Neural progenitor cell (in vitro differentiated cells): ENCODE data around the gene FBXL13. TPM values are rescaled to one million over a fixed set of nuclear protein-coding genes. Genes with fewer than 3 reads are reported as not detected.

Experiments used
- DNase-seq: peaks from one replicate; pipeline ENCODE4 v3.0.0-alpha.2; 2016; ENCODE audit warnings: low spot score
- H2AFZ ChIP-seq: fragments of 200-600 bp; sonication (generic); replicated peaks from 2 replicates; pipeline ENCODE4 v1.6.1; 2016; ENCODE audit warnings: antibody characterized with exemption
- H3F3A ChIP-seq: fragments of 200-600 bp; sonication (generic); 2 replicates; pipeline ENCODE4 v1.6.1; 2016; ENCODE audit warnings: antibody characterized with exemption, low read depth
- H3K27ac ChIP-seq: fragments of 200-600 bp; sonication (generic); 2 replicates; pipeline ENCODE4 v1.5.1; 2016; ENCODE audit warnings: mild to moderate bottlenecking
- H3K27me3 ChIP-seq: fragments of 200-600 bp; sonication (generic); 2 replicates; pipeline ENCODE4 v1.6.1; 2016; ENCODE audit warnings: mild to moderate bottlenecking, moderate library complexity
- H3K36me3 ChIP-seq: fragments of 200-600 bp; sonication (generic); 2 replicates; pipeline ENCODE4 v1.5.1; 2016
- H3K4me1 ChIP-seq: fragments of 200-600 bp; sonication (generic); 2 replicates; pipeline ENCODE4 v1.6.1; 2016; ENCODE audit warnings: mixed run types
- H3K4me2 ChIP-seq: fragments of 200-600 bp; sonication (generic); 2 replicates; pipeline ENCODE4 v1.6.1; 2016
- H3K4me3 ChIP-seq: fragments of 200-600 bp; sonication (generic); 2 replicates; pipeline ENCODE4 v1.5.1; 2016
- H3K79me2 ChIP-seq: fragments of 200-600 bp; sonication (generic); 2 replicates; pipeline ENCODE4 v1.6.1; 2016; ENCODE audit warnings: low read depth
- H3K9ac ChIP-seq: fragments of 200-600 bp; sonication (generic); 2 replicates; pipeline ENCODE4 v1.6.1; 2016
- H3K9me3 ChIP-seq: fragments of 200-600 bp; sonication (generic); 2 replicates; pipeline ENCODE4 v1.5.1; 2016; ENCODE audit warnings: low read depth
- H4K20me1 ChIP-seq: fragments of 200-600 bp; sonication (generic); 2 replicates; pipeline ENCODE4 v1.6.1; 2016; ENCODE audit warnings: low read depth
- H3K27ac Mint-ChIP-seq: 3 replicates; pipeline ENCODE4 v1.8.0; 2021; ENCODE audit warnings: mixed read lengths
- H3K27me3 Mint-ChIP-seq: 2 replicates; pipeline ENCODE4 v1.8.0; 2022; ENCODE audit warnings: low read depth, mild to moderate bottlenecking, inconsistent platforms, moderate library complexity, mixed read lengths; ENCODE audit not compliant: insufficient read depth
- H3K36me3 Mint-ChIP-seq: 3 replicates; pipeline ENCODE4 v1.8.0; 2021; ENCODE audit warnings: mixed read lengths
- H3K4me1 Mint-ChIP-seq: 3 replicates; pipeline ENCODE4 v1.8.0; 2021; ENCODE audit warnings: mixed read lengths
- H3K4me3 Mint-ChIP-seq: 3 replicates; pipeline ENCODE4 v1.8.0; 2021; ENCODE audit warnings: mild to moderate bottlenecking, moderate library complexity, mixed read lengths
- H3K9me3 Mint-ChIP-seq: 3 replicates; pipeline ENCODE4 v1.8.0; 2020; ENCODE audit warnings: mixed read lengths
- CTCF ChIP-seq: fragments of 200-600 bp; sonication (generic); IDR thresholded peaks from 2 replicates; pipeline ENCODE4 v1.5.1; 2017; ENCODE audit warnings: antibody characterized with exemption, mild to moderate bottlenecking
- EZH2 ChIP-seq: fragments of 200-600 bp; sonication (generic); IDR thresholded peaks from 2 replicates; pipeline ENCODE4 v1.6.1; 2017; ENCODE audit warnings: antibody characterized with exemption, mild to moderate bottlenecking, moderate library complexity
- EZH2phosphoT487 ChIP-seq: fragments of 200-600 bp; sonication (generic); IDR thresholded peaks from 2 replicates; pipeline ENCODE4 v1.6.1; 2017; ENCODE audit warnings: antibody characterized with exemption
- total RNA-seq: library from RNA; depleted of rRNA; stranded (reverse); fragments of >200 nt; gene quantifications from 2 replicates; pipeline ENCODE4 v1.2.3, GENCODE V29; 2015; ENCODE audit warnings: low replicate concordance

The FBXL13 gene
- total RNA-seq, 1 donor from 2014 or later = 8.2 TPM

DNA sequence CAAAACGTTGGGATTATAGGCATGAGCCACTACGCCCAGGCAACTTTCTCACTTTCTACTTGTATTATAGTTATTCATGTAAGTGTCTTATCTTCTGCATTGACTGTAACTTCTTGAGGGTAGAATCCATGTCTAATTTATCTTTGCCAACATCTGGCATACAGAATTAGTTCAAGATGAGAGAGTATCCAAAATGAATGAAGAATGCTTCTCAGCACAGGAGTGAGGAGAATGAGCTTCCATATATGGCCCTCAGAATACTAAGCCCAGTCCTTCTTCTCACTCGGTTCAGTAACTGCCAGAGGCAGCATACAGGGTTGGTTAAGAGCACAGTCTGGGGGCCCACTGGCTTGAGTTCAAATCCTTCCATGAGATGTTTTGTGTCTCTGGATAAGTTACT, 236.8 kb downstream of the FBXL13 start:
- Histone ChIP-seq H3K27ac (no peak overlapping the region), H3K79me2 (no peaks in the 10 kb centered on the region), H3K9ac (no peak overlapping the region), H3K9me3 (no peaks in the 10 kb centered on the region), H2AFZ (no peak overlapping the region), H3K36me3 (no peaks in the 10 kb centered on the region), H3K27me3 (no peaks in the 10 kb centered on the region), H3K4me3 (no peak overlapping the region), H3K4me1 (no peaks in the 10 kb centered on the region), H3K4me2 (no peak overlapping the region), H3F3A (no peaks in the 10 kb centered on the region), H4K20me1 (no peaks in the 10 kb centered on the region)
- peaks cover 4% of the 10 kb centered on the region for H3K27me3 Mint-ChIP-seq
- H3K27ac Mint-ChIP-seq = no peak overlapping the region
- H3K9me3 Mint-ChIP-seq = no peaks in the 10 kb centered on the region
- H3K4me3 Mint-ChIP-seq = no peak overlapping the region
- no peak for DNase-seq
- no peaks in the 10 kb centered on the region for H3K4me1 Mint-ChIP-seq
- H3K36me3 Mint-ChIP-seq = peaks cover 9% of the 10 kb centered on the region
- TF ChIP-seq EZH2 = no peak
- no peak for TF ChIP-seq EZH2phosphoT487
- no peak for TF ChIP-seq CTCF

DNA sequence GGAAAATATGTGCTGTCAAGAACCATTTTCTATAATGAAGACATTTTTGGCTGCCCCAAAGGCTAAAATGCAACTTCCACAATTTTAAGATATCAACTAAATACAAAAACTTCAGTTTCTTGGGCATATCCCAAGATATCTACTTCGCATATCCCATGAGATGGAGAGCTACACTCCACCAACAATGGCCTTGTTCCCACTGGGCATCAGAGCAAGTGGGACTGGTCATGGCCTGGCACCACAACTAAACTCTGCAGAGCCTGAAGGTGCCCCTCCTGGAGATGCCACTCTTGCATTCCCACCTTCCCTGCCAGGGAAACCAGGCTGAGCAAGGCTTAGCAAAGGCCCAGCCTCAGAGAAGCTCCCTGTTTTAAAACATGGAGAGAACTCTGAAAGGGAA, 237.6 kb downstream of the FBXL13 start:
- Histone ChIP-seq H3K27me3 (no peaks in the 10 kb centered on the region), H3K9ac (no peak overlapping the region), H3K27ac (no peak overlapping the region), H2AFZ (no peak overlapping the region), H4K20me1 (no peaks in the 10 kb centered on the region), H3K79me2 (no peaks in the 10 kb centered on the region), H3K4me1 (no peaks in the 10 kb centered on the region), H3K4me2 (no peak overlapping the region), H3K36me3 (no peaks in the 10 kb centered on the region), H3F3A (no peaks in the 10 kb centered on the region), H3K9me3 (no peaks in the 10 kb centered on the region), H3K4me3 (no peak overlapping the region)
- DNase-seq = no peak
- H3K4me1 Mint-ChIP-seq = no peaks in the 10 kb centered on the region
- H3K36me3 Mint-ChIP-seq = peaks cover 4% of the 10 kb centered on the region
- no peak overlapping the region for H3K4me3 Mint-ChIP-seq
- TF ChIP-seq CTCF (no peak), EZH2phosphoT487 (no peak), EZH2 (no peak)
- H3K27ac Mint-ChIP-seq = no peak overlapping the region
- H3K27me3 Mint-ChIP-seq = peaks cover 4% of the 10 kb centered on the region
- H3K9me3 Mint-ChIP-seq = no peaks in the 10 kb centered on the region

DNA sequence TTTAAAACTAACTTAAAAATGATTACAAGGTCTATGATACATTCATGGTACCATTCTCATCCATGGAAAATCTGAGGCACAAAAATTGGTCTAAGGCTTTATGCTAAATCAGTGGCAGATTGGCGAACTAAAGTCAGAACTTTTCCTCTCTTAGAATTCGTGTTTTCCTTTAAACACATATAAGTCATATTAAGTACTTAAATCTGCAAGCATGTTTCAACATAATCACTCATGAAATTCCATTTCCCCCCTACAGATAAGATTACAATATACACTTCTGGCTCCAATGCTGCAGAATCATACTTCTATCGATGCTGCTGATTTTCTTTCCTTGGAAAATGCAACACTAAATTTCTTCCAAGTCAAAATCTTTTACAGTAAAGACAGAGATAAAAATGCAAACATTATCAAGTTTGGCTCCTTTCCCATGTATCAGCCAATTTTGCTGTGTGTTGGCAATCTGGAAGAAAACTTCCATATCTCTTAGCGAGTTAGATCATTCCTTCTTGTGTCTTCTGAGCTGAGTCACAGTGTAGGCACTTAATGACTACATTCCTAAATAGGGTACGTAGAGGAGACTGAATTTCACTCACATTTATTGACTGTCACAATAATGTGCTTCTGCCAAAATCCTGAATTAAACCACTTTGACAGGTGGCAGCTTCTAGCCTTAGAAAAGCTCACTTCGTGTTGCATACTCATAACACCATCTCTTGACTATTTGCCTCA, 238.2 kb downstream of the FBXL13 start:
- Mint-ChIP-seq H3K4me3 (no peak overlapping the region), H3K4me1 (no peaks in the 10 kb centered on the region), H3K36me3 (peaks cover 4% of the 10 kb centered on the region), H3K27ac (no peak overlapping the region), H3K9me3 (no peaks in the 10 kb centered on the region), H3K27me3 (peaks cover 4% of the 10 kb centered on the region)
- H3K4me2 ChIP-seq = no peak overlapping the region
- H3K9ac ChIP-seq = no peak overlapping the region
- no peaks in the 10 kb centered on the region for H3K27me3 ChIP-seq
- no peaks in the 10 kb centered on the region for H3K79me2 ChIP-seq
- no peak for TF ChIP-seq CTCF
- no peak for TF ChIP-seq EZH2phosphoT487
- no peak for TF ChIP-seq EZH2
- DNase-seq = no peak
- no peaks in the 10 kb centered on the region for H3K36me3 ChIP-seq
- H3K27ac ChIP-seq = no peak overlapping the region
- H3K4me3 ChIP-seq = no peak overlapping the region
- no peak overlapping the region for H2AFZ ChIP-seq
- H3F3A ChIP-seq = no peaks in the 10 kb centered on the region
- no peaks in the 10 kb centered on the region for H3K4me1 ChIP-seq
- H4K20me1 ChIP-seq = no peaks in the 10 kb centered on the region
- no peaks in the 10 kb centered on the region for H3K9me3 ChIP-seq
